Measurements from ENCODE around the gene TDP2. TPM values are rescaled to one million over a fixed set of nuclear protein-coding genes. Genes with fewer than 3 reads are reported as not detected.
A peak's percentile ranks its signal among the peaks of the same experiment; 100 is the strongest.

TDP2 gene
- total RNA-seq, 1 donor from 2014 or later: 27.2 TPM

GRCh38 chr6:24691550-24691949, 24.9 kb upstream of the TDP2 start:
- TF ChIP-seq CTCF (IDR thresholded peaks at IDR 0.05; ENCODE audit: insufficient read depth, low read depth, low read length): no peak
- no peak for TF ChIP-seq EZH2 (IDR thresholded peaks at IDR 0.05; ENCODE audit: insufficient read depth, low read length)
- H3K4me2 ChIP-seq (ENCODE audit: low read length): no peak overlapping the region
- no peak for DNase-seq (ENCODE audit: low read depth)
- no peaks in the 10 kb centered on the region for H3K36me3 ChIP-seq (ENCODE audit: insufficient read depth, low read length)
- Mint-ChIP-seq H3K9me3 (ENCODE audit: unreplicated experiment) (no peaks in the 10 kb centered on the region), H3K36me3 (ENCODE audit: low read depth, unreplicated experiment) (peaks cover 4% of the 10 kb centered on the region), H3K4me3 (ENCODE audit: unreplicated experiment) (no peak overlapping the region), H3K27ac (ENCODE audit: unreplicated experiment) (peak overlapping the region; percentile 23), H3K27me3 (ENCODE audit: low read depth, unreplicated experiment) (no peaks in the 10 kb centered on the region), H3K4me1 (ENCODE audit: low read depth, unreplicated experiment) (peaks cover 2% of the 10 kb centered on the region)
- H3K27me3 ChIP-seq (ENCODE audit: insufficient read depth, low read length): no peaks in the 10 kb centered on the region
- no peaks in the 10 kb centered on the region for H4K20me1 ChIP-seq (ENCODE audit: insufficient read depth, low read length)
- H3K4me3 ChIP-seq (ENCODE audit: insufficient read depth, low read depth, low read length): no peak overlapping the region
- H3K9ac ChIP-seq (ENCODE audit: low read length): no peak overlapping the region
- FAIRE-seq: no peak
- H3K9me3 ChIP-seq (ENCODE audit: insufficient read depth, low read depth, low read length): no peaks in the 10 kb centered on the region
- H3K4me1 ChIP-seq (ENCODE audit: insufficient read depth, low read length): no peaks in the 10 kb centered on the region
- H2AFZ ChIP-seq (ENCODE audit: low read depth, low read length): no peak overlapping the region
- H3K27ac ChIP-seq (ENCODE audit: low read depth, low read length): no peak overlapping the region
- H3K79me2 ChIP-seq (ENCODE audit: insufficient read depth, low read length): no peaks in the 10 kb centered on the region

DNA sequence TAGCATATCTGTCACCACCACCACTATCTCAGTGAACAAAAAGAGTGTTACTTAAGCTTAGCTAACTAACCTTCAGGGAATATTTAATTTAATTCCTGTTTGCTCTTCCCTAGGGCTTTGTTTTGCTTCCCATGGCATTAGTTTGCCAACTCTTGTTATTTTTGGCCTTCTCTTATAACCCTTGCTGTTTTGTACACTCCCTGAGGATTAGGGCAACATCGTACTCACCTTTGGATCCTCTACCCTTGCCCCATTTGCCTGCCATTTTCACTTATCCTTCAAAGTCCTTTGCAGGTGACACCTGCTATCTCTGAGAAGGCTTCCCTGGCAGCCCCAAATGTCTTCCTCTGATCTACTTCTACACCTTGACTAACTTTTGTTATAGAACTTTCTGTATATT, 23.9 kb upstream of the TDP2 start:
- H3K9me3 Mint-ChIP-seq (ENCODE audit: unreplicated experiment): no peaks in the 10 kb centered on the region
- TF ChIP-seq CTCF (IDR thresholded peaks at IDR 0.05; ENCODE audit: insufficient read depth, low read depth, low read length): no peak
- no peak for TF ChIP-seq EZH2 (IDR thresholded peaks at IDR 0.05; ENCODE audit: insufficient read depth, low read length)
- no peaks in the 10 kb centered on the region for H3K27me3 Mint-ChIP-seq (ENCODE audit: low read depth, unreplicated experiment)
- H3K9ac ChIP-seq (ENCODE audit: low read length): no peak overlapping the region
- H3K4me2 ChIP-seq (ENCODE audit: low read length): no peak overlapping the region
- no peak overlapping the region for H3K4me3 Mint-ChIP-seq (ENCODE audit: unreplicated experiment)
- H3K27me3 ChIP-seq (ENCODE audit: insufficient read depth, low read length): no peaks in the 10 kb centered on the region
- H2AFZ ChIP-seq (ENCODE audit: low read depth, low read length): no peak overlapping the region
- H3K4me1 Mint-ChIP-seq (ENCODE audit: low read depth, unreplicated experiment): peaks cover 2% of the 10 kb centered on the region
- H3K27ac Mint-ChIP-seq (ENCODE audit: unreplicated experiment): no peak overlapping the region
- no peaks in the 10 kb centered on the region for H3K79me2 ChIP-seq (ENCODE audit: insufficient read depth, low read length)
- no peaks in the 10 kb centered on the region for H3K9me3 ChIP-seq (ENCODE audit: insufficient read depth, low read depth, low read length)
- no peaks in the 10 kb centered on the region for H4K20me1 ChIP-seq (ENCODE audit: insufficient read depth, low read length)
- H3K27ac ChIP-seq (ENCODE audit: low read depth, low read length): no peak overlapping the region
- H3K4me1 ChIP-seq (ENCODE audit: insufficient read depth, low read length): no peaks in the 10 kb centered on the region
- DNase-seq (ENCODE audit: low read depth): no peak
- no peak for FAIRE-seq
- H3K36me3 Mint-ChIP-seq (ENCODE audit: low read depth, unreplicated experiment): peaks cover 4% of the 10 kb centered on the region
- no peak overlapping the region for H3K4me3 ChIP-seq (ENCODE audit: insufficient read depth, low read depth, low read length)
- H3K36me3 ChIP-seq (ENCODE audit: insufficient read depth, low read length): no peaks in the 10 kb centered on the region

DNA sequence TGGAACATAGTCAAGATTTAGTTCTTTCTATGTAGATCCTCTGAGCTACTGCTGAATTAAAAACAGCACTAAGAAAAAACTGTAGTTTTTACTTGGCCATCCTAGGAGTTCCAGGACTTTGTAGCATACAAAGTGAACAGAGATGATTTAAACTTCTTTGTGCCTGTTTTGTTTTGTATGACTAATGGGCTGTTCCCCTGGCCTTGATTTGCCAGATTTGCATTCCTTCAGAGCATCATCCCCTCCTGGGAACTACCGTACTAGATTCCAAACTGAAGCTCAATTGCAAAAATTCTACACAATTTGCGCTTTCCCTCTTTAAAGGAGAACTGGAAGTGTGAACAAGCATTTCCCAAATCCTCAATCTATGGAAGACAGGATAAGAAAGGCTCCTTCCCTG, 23.3 kb upstream of the TDP2 start:
- TF ChIP-seq EZH2 (IDR thresholded peaks at IDR 0.05; ENCODE audit: insufficient read depth, low read length) (no peak), CTCF (IDR thresholded peaks at IDR 0.05; ENCODE audit: insufficient read depth, low read depth, low read length) (no peak)
- Histone ChIP-seq H3K27ac (ENCODE audit: low read depth, low read length) (no peak overlapping the region), H3K4me2 (ENCODE audit: low read length) (no peak overlapping the region), H3K9ac (ENCODE audit: low read length) (no peak overlapping the region), H3K9me3 (ENCODE audit: insufficient read depth, low read depth, low read length) (no peaks in the 10 kb centered on the region), H3K36me3 (ENCODE audit: insufficient read depth, low read length) (no peaks in the 10 kb centered on the region), H3K4me3 (ENCODE audit: insufficient read depth, low read depth, low read length) (no peak overlapping the region), H3K4me1 (ENCODE audit: insufficient read depth, low read length) (no peaks in the 10 kb centered on the region), H2AFZ (ENCODE audit: low read depth, low read length) (no peak overlapping the region), H3K79me2 (ENCODE audit: insufficient read depth, low read length) (no peaks in the 10 kb centered on the region), H4K20me1 (ENCODE audit: insufficient read depth, low read length) (no peaks in the 10 kb centered on the region), H3K27me3 (ENCODE audit: insufficient read depth, low read length) (no peaks in the 10 kb centered on the region)
- Mint-ChIP-seq H3K27ac (ENCODE audit: unreplicated experiment) (no peak overlapping the region), H3K27me3 (ENCODE audit: low read depth, unreplicated experiment) (no peaks in the 10 kb centered on the region), H3K36me3 (ENCODE audit: low read depth, unreplicated experiment) (peaks cover 4% of the 10 kb centered on the region), H3K4me3 (ENCODE audit: unreplicated experiment) (no peak overlapping the region), H3K4me1 (ENCODE audit: low read depth, unreplicated experiment) (peaks cover 2% of the 10 kb centered on the region), H3K9me3 (ENCODE audit: unreplicated experiment) (no peaks in the 10 kb centered on the region)
- FAIRE-seq (no peak), DNase-seq (ENCODE audit: low read depth) (no peak)

Data from astrocyte (in vitro differentiated cells and primary cell).